NCI-H69 (cell line): ENCODE results near the gene ISCA2.
A peak's percentile ranks its signal among the peaks of the same experiment; 100 is the strongest.
"Not testable (repeated sequence)": the region's sequence is repeated elsewhere in the genome, so short reads cannot be mapped to it uniquely, and the experiment has no call there.

Experiments
- DNase-seq: peaks from one replicate; lab custom pipeline; 2025; lab: John Stamatoyannopoulos, UW

ISCA2 gene

GRCh38 chr14:74528886-74529285 is 35.3 kb downstream of the ISCA2 start:
- no peak for DNase-seq

GRCh38 chr14:74531006-74531405 is 37.4 kb downstream of the ISCA2 start:
- DNase-seq, result no peak

DNA sequence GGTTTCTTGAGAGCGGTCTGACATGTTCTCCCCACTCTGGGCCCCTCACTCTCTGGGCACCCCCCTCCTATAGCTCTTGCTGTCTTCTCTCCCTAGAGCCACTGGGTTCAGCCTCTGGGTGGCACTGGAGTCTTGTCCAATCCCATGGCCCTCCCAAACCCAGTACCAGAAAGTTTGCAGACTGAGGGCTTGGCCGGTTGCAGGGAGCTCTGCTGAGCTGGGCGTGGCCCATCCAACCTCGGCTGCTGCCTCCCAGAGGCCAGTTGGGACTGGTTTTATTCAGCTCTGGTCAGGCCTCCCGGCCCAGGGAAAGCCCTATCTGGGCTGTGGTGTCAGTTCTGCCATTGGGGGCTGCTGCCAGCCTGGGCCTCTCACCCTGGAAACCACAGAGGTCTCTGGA is 37.9 kb downstream of the ISCA2 start:
- no peak for DNase-seq

DNA sequence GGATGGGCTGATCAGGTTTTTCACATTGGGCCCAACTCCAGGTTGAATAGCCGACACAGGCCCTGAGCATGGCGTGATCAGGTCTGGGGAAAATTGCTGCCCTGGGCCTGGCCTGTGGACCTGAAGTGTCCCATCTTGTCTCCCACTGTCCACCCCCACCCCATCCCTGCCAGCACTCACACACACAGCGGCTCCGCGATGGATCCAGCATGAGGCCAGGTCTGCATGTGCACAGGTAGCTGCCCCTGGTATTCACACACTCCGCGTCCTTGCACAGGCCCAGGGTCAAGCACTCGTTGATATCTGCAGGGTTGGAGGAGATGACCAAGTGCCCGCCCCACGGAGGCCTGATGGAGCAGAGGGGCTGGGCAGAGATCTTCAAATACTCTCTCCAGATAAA is 38.7 kb downstream of the ISCA2 start:
- DNase-seq, result no peak

DNA sequence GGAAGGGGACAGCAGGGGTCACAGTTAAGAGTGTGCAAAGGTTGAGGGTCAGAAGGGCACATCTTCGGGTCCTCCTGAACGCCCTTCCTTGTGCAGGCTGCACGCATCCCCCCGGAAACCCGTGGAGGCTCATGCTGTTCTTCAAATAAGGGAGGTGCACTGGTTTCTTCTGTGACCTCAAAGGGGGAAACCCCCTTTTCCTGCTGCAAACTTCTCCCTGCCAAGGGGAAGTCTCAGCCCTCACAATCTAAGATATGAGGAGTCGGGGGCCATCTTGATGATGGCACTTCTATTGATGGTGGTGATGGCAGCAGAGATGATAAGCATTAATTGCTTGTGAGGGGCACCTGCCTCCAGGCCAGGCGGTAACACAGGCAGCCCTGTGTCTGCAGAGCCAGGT is 40.0 kb downstream of the ISCA2 start:
- DNase-seq, result no peak

GRCh38 chr14:74535756-74536325 is 42.3 kb downstream of the ISCA2 start:
- DNase-seq, result no peak

GRCh38 chr14:74536336-74536735 is 42.8 kb downstream of the ISCA2 start:
- not testable (repeated sequence) for DNase-seq

DNA sequence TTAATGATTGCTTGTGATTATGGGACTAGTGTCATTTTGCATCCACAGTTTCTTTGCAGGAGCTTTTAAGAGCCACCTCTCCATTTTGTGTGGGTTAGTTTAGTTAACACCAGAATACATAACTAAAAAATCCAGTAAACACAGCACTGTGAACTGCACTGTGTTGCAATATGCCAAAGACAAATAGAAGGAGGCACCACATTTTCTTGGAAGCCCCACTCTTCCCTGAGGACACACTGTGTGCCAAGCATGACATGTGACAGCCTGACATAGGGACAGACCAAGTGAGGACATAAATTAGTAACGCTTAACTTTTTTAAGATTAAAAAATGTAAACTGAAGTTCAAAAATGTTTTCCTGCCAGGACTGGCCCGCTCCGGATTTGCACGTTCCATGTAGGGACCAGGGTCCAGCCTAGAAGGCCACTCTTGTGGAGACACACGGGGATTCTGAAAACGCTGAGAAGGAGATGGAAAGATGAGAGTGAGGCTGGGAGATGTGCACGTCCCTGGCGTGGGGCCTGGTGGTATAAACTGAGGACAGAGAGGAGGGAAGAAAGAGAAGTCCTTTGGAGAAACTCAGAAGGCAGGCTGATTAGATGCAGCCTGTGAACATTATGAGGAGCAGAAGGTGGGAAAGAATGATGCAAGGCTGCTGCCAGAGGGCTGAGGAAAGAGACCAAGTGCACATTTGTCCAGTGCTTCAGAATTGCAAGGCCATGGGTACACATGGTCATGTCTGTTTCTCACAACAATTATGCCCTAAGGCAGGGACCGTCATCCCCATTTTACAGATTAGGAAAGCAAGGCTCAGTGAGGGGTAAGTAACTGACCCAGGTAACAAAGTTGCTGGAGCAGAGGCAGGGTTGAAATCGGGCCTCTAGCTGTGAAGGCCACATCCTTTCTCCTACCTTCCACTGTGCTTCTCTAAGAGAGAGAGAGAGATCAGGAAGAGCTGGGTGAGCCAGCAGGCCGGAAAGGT is 45.1 kb downstream of the ISCA2 start:
- no peak for DNase-seq

DNA sequence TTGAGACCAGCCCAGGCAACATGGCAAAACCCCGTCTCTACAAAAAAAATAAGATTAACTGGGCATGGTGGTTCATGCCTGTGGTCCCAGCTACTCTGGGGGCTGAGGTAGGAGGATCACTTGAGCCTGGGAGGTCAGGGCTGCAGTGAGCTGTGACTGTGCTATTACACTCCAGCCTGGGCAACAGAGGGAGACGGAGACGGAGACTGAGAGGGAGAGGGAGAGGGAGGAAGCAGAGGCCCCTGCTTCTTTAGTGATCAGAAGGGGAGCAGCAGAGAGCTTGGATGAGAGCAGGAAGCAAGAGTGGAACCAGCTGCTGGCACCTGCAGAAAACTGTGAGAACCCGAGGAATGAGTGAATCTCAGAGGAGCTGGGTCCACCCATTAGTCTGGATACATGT is 45.9 kb downstream of the ISCA2 start:
- no peak for DNase-seq

- no peak for DNase-seq
Observed at GRCh38 chr14:74541225-74541624, 47.7 kb downstream of the ISCA2 start.

DNA sequence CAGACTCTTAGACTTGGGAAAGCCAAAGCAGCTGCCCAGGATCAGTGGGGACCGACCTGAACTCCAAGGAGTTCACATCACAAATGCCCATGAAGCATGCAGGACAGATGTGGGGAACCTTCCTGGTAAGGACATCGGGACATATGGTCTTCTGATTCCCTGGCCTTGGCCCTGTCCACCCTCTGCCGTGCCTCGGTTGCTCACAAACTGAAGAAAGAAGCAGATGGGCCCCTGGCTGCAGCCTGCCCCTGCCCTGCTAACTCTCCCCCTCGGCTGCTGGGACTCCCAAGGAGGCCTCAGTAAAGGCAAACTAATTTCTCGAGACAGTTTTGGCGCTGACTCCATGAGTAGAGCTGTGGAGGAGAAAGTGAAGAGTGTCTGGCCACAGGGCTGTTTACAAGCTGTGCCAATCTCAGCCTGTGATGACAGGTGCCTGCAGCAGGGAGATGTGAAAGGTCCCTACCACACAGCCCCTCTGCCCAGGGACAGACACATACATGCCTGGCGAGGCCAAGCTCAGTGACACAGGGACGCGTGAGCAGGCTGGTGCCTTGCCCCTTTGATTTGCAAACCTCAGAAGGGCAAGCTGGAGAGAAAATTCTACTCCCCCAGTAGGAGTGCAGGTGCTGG is 48.6 kb downstream of the ISCA2 start:
- no peak for DNase-seq

DNA sequence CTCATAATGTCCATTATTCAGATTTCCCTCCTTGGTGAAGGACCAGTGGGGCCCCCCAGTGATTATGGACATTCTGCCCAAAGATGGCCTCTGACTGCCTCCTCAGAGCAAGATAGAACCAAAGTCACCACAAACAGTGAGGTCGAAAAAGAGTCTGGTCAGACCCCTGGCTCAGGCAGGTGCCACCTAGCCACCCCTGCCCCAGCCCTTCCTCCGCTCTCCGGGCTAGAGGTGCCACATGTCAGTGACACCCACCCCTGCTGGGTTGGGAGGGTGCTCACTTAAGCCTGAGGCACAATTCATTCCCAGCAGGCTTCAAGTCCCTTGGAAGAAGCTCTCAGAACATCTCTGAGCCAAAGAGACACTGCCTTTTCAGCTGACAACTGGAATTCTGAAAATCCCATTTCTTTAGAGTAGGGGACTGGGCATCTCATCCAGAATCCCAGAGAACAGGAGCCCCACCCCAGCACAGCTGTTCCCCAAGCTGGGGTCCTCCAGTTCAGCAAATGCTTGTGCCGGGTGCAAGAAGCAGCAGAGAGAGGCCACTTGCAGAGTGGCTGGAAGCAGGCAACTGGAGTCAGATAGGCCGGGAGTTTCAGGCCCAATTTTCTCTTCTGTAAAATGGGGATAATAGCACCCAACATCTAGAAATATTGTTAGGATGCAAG is 50.3 kb downstream of the ISCA2 start:
- no peak for DNase-seq

DNA sequence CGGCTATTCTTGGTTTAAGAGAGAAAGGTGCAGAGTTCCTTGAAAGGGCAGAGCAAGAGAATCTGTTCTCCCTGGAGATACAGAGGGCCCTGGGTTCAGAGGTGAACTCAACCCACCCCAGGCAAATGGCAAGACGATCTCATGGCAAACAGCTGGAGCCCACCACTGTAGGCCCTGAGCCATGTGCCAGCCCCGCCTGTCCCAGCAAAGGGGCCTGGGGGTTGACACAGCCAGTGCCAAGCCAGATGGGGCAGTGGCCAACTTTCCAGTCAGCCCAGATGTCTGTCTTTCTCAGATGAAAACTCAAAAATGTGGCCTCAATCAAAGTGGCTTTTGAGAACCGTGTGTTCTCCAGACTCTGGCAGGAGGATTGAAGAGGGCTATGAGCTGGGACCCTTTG is 51.8 kb downstream of the ISCA2 start:
- no peak for DNase-seq

GRCh38 chr14:74546416-74546815 is 52.9 kb downstream of the ISCA2 start:
- DNase-seq, result peak; percentile 31
